ENCODE results near the gene IRF1. TPM values are rescaled to one million over a fixed set of nuclear protein-coding genes. Genes with fewer than 3 reads are reported as not detected.

Gene IRF1
- polyA plus RNA-seq, 4 donors, result 13.9 to 23.8 (median 18.9) TPM

DNA sequence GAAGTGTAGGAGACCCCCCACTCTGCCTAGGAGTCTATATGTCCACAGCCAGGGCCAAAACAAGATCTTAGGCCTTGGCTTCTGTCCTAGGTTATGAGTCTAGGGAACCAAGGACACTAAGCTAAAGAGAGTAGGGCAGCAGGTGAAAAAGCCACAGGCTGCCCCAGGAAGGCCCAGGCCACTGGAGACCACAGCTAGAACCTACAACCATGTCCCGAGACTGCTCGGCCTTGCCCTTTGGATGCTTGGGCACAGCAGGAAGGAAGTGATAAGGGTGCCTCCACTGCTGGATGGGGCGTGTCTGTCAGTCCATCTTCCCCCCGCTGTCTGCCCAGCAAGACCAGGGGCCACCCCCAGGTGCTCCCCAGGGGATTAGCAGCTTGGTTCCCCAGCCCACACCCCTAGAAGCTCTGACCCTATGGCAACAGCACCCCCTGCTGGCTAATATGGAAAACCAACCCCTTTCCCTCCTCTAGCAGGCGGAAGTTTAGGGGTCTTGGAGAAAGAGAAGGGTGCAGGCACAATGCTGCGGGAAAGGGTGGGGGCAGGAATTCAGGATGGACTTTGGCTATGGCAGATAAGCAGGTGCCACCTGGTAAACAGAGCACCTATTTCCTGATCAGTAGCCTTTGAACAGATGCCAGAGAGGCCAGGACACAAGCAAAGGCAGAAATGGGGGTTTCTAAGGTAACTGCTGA is 10.5 kb upstream of the IRF1 start:
- peak in 1 of 4 donors; percentile 30 for DNase-seq (ENCODE audit: low read depth in 4 of 4, low spot score in 2 of 4)

DNA sequence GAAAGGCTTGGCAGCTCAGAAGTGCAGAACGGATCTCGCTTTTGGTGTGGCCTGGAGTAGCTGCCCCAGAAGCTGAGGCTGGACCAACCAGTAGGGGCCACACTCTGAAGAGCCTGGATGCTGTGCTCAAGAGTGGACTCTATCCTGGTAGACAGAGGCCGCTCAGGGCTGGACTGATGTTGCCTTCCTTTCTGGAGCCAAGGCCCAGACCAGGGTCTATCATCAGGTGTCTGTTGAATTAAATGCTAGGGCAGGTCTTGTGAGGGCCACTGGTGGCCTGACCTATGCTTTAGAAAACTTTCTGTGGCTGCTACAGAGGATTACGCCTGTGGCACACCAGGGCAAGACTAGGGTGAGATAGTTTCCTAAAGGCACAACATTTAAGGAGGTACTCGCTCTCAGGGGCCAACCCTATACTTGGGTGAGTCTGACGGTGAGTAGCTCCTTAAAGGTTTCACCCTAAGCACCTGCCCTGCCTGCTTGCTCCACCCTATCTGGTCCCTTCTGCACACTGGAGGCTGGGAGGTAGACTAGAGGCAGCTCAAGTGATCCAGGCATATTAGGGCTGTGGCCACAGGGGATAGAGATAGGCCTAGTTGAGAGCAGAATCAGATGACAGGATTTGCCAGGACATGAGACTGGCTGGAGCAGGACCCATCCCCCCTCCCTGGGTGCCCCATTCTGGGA is 9.8 kb upstream of the IRF1 start:
- DNase-seq (ENCODE audit: low read depth in 4 of 4, low spot score in 2 of 4), result no peak

DNA sequence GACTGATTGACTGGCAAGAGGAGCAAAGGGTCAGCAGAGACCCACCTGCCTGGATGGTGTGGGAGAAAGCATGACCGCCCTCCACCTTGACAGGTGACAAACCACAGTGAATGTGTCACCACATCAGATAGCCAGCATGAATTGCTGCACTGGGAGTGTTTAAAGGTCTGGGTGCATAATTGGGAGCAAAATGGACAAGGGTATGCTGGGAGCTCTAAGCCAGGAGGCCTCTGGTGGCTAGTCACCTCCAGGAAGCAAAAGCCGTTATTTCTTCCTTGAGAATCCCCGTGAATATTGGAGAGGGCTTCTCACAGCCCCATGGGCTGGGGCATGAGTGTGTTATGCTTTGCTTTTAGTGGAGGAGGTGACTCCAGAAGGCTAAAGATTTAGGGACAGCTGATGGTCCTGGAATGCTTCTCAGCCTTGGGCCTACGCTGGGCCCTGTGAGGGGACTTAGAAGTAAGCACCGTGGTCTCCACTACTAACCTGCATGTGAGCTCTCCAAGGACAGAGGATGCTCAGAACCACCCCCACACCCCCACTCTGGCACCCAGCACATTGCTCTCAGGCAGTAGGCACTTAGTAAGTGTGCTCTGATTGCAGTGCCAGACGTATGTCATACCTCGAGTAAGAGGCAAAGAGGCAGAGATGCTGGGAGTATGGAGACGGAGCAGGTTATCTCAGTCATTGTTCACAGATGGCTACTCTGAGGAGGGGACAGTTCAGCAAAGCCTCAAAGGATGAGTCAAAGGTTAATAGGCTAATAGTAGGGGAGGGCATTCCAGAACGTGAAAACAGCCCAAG is 9.1 kb upstream of the IRF1 start:
- no peak for DNase-seq (ENCODE audit: low read depth in 4 of 4, low spot score in 2 of 4)

DNA sequence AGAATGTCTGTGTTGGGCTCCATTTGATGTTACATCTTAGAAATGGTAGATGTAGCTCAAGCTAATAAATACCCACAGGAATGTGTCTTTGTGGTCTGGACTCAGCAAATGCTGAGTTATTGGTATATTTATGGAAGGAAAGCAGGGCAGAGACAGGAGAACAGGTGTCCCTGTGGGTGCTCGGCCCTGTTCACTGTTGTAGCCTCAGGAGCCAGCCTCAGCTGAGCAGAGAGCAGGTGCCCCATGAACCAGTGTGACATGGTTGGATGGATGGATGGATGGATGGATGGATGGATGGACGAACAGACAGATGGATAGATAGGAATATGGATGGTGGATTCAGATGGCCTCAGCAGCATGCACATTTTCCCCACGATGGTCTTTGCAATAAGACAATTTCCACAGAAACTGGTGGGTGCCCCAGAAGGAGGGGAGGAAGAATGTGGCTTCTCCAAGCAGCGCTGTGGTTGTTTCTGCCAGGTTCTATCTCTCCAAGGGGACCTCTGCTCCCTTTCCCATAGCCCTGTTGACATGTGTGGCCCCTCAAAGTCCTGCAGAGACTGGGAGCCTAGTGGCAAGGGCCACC is 8.2 kb upstream of the IRF1 start:
- no peak for DNase-seq (ENCODE audit: low read depth in 4 of 4, low spot score in 2 of 4)

DNA sequence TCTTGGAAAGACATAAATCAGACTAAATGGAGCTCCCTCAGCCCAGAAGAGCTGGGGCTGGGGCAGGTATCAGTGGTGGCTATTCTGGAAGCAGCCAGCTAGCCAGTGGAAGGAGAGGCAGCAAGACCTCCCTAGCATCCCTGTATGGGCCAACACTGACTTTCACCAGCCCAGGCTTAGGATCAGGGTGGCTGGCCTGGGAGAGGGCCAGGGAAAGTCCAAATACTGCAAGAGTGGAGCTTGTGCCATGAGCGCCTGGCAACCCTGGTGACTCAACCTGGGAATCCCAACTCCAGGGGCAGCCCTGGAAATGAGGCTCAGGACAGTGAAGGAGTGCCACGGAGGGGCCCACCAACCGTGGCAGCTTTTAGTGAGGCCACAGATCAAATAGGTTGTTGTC is 7.6 kb upstream of the IRF1 start:
- DNase-seq (ENCODE audit: low read depth in 4 of 4, low spot score in 2 of 4), result no peak

DNA sequence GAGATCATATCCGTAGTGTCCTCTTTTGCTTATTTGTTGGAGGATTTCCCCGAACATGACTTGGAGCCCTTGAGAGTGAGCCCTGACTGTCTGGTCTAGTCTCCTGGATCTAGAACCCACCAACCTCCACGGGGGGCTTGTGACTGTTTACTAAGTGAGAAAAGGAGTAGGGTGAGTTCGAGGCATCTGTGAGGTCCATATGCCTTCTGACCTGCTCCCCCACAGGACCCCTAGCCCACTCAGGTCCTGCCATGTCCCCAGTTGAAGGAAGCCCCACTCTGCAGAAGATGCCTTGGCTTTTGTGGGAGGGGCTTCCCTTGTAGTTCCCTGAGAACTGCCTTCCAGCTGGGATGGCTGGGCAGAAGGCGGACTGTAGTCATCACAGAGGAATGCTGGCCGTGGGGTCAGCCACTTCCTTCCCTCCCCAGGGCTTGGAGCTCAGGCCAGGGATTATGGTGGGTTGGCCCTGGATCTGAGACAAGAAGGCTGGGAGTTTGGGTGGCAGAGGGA is 7.0 kb upstream of the IRF1 start:
- peak in 1 of 4 donors; percentile 22 for DNase-seq (ENCODE audit: low read depth in 4 of 4, low spot score in 2 of 4)

DNA sequence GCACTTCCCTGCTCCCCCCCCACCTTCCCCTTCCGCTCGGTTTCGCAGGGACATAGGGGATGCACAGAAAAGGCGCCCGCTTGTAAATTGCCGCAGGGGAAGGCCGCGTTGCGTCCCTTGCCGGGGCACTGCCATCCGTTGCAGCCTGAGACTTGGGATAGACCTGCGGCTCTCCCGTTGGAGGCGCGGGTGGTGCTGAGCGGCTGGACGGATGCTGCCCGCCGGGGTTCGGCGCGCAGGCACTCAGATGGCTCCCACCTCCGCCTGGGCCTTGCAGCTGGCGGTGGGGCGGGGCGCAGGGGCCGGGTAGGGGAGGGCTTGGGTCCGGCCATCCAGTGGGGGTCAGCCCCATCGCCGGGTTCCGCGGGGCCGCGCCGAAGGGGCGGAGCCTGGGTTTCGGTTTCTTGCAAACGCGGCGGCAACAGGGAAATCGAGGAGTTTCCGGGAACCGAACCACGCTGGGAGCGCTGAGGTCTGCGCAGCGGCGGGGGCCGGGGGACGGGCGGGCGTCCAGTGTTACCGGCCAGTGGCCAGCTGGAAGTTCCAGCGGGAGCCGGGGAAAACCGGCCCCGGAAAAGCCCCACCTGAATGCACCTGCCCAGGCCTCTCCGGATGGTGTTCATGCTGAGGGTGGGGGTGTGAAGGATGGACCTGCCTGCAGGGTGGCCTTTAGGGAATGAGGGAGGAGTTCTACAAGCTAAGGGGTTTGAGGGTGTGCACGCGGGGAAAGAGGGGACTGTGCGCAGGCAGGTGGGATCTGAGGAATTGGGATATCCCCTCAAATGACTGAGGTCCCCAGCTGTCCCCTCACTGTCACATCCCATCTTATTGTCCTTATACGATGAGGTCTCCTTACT is 6.3 kb upstream of the IRF1 start:
- DNase-seq (ENCODE audit: low read depth in 4 of 4, low spot score in 2 of 4), result peak in 3 of 4 donors; percentile 59 to 67 (median 59)

DNA sequence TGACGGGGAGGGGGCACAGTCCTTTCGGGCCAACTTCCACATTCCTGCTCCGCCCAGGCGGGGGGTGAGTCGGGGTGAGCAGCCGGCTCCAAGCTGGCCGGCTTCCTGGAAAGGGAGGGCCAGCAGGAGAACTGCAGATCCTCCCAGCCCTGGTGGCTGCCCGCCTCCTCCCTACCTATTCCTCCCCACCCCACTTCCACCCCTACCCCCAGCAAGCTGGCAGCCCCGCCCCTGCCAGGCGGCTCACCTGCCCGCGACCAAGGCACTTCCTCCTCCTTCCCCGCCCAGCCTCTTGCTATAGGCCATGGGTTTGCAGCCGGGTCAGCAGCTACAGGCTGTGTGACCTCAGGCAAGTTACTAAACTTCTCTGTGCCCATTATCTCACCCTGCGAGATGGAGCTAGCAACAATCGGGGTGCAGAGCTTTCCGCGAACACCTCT is 5.6 kb upstream of the IRF1 start:
- peak in 2 of 4 donors; percentile 63 to 65 for DNase-seq (ENCODE audit: low read depth in 4 of 4, low spot score in 2 of 4)

DNA sequence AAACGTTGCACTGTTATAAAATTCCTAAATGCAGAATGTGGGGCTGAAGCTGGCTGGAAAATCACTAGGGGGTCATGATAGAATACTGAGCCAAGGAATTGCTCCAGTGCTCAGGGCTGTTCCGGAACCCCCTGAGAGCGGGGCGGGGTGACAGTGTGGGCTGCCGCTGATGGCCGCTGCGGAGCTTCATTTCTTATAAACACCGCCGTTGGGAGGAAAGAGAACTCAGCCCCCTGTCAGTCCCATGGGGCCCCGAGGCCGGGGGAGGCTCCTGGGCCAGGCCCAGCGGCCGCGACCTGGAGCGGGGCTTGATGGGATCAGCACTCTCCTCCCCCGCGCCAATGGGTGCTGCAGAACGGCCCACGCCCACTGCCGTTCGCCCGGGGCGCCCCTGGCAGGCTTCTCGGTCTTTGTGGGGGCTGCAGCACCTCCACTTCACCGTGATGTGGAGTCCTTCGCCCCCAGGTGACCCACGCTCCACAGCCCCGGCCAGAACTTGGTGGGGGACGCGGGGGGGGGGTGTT is 5.2 kb upstream of the IRF1 start:
- peak in 3 of 4 donors; percentile 53 to 62 (median 59) for DNase-seq (ENCODE audit: low read depth in 4 of 4, low spot score in 2 of 4)

DNA sequence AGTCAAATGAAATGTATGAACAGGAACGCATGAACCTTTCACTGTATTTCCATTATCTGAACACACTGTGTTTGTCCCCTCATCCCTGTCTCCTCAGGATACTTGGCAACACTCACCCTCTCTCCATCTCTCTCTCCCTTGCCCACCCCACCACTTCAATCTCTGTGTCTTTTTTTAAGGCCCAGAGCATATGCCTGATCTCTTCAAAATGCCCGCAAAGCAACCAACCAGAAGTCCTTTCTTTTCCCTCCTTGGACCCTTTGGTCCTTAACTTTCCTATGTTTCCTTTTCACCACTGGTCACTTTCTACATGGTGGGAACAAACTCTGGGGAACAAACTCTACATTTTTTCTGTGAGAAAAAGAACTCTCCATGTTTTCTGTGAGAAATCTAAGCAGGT is 3.2 kb upstream of the IRF1 start:
- no peak for DNase-seq (ENCODE audit: low read depth in 4 of 4, low spot score in 2 of 4)

DNA sequence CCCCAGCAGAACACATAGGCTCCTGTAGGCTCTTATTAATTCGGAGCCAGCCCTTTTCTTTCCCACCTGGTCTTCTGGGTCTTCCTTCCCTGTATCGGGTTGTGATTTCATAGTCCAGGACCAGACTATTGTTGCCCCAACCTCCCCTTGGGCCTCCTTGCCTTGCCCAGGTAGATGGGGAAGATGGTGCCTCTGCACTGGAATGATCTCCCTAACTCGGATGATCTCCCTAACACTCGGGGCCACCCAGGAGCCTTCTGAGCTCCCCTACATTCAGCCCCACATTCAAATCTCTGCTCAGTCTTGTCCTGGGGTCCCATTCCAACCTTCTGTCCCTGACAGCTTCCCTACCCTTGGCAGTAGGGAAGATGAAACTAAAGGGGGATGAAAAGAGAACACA is 2.7 kb upstream of the IRF1 start:
- DNase-seq (ENCODE audit: low read depth in 4 of 4, low spot score in 2 of 4), result no peak

DNA sequence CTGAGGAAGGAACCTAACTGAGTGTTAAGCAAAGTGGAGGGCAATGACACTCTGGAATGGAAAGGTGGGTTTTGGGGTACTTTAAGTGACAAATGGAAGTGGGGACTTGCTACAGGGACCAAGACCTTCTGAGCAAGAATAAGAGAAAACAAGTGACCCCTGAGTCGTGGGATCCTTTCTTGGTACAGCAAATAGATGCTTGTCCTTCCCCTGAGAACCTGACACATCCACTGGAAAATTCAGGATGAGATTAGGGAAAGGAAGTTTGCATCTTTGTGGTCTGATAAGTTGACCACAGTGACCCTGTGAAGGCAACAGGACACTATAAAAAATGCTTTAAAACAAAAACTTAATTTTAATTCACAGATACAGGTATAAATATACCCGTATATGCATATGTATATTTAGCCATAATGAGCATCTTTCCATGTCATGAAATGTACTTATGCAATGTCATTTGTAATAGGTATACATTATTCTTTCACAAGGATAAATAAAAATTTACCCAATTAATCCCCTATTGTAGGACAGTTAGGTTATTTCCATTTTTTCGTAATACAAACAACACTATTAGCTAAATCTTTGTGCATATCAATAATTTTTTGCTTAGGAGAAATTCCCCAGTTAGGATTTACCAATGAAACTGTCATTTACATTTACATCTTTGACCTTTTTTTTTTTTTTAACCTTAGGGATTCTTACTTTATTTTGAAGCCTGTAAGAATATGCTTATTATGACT is 2.0 kb upstream of the IRF1 start:
- no peak for DNase-seq (ENCODE audit: low read depth in 4 of 4, low spot score in 2 of 4)

DNA sequence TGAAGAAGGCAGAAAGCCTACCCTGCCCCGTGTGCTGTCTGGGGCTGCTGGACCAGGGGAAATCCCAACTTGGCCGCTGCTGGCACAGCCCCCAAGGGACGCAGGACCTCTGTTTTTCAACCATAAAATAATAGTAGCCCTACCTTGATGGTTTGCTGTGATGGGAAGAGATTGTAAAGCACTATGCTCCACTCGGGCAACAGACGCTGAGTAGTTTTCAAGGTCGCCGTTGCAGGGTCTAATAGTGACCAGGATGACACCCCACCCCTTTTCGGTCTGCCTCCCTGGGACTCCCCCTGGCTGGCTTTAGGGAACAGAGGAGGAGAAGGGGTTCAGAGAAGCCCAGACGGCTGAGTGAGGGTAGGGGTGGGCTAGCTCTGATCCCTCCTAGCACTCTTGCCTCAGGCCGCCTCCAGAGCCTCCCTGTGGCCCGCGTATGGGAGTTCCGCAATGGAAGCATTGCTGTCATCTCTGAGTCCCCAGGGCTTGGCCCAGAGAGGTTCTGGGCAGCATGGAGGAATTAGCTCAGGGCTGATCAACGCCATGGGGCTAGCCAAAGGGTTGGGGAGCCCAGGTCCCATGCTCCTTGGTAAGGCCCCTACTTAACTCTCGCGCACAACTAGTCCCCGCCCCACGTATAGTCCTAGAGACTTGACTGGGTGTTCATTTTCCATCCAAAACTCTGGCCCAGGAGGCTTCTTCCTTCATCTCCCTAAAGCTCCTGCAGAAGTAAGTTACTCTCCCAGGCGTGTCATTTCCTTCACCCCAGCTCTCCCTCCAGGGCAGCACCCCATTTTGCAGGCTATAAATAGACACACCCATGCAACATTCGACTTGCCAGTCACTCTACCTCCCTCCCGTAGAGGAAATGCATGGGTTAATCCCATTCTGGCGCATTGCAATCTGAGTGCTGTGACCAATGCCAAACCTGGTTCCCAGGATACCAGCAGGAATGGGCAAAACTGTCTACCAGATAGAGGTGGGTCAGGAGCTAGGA is 1.1 kb upstream of the IRF1 start:
- no peak for DNase-seq (ENCODE audit: low read depth in 4 of 4, low spot score in 2 of 4)

DNA sequence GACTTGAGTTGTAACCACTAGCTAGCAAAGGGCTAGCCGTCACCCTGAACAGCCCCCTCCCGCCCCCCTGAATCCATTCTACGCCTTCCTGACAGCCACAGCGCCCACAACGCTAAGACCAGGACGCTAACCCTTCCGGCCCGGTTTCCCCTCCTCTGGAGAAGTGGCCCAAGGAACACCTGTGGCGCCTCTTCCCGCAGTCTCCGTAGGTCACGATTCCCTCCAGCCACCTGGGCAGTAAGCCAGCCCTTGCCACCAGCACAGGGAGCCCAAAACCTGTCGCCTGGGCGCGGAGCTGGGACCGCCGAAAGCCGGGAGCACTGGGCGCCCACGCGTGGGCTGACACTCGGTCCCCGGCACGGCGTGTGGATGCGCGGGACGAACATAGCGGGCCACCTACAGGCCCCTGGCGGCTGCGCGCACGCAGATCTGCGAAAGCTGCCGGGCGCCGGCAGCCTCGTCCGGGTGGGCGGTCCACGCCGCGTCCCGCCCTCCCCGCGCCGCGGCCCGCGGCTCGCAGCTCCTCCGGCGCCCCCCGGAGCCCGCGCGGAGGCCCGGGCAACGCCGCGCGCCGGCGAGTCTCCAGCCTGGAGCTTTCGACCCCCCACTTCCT is 596 bp downstream of the IRF1 start:
- no peak for DNase-seq (ENCODE audit: low read depth in 4 of 4, low spot score in 2 of 4)

DNA sequence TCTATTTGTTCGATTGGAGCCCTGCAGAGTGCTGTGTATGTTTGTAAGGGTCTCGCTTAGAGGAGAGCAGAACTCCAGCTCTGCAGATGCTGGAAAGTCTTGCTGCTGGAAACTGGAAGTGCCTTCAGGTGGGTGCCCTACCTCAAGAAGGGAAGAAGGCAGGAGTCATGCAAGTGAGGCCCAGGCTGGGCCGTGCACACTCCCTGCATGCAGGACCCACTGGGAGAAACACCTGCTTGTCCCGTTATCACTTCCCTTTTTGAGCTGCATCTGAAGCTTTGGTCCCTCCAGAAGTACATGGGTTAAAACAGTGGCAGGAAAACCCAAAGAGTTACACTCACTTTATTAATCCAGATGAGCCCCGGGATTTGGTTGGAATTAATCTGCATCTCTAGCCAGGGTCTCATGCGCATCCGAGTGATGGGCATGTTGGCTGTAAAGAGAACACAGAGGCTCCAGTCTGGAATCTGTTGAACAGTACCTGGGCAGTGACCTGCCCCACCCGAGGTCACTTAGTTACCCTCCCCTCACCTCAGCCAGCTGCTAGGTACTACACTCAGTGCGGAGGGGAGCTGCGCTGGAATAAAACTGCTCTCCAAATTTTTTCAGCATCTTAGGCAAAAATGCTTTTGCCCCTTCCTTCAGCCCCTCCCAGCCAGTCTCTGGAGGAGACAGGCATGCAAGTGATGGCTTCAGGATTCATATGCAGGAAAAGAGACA is 1.4 kb downstream of the IRF1 start:
- no peak for DNase-seq (ENCODE audit: low read depth in 4 of 4, low spot score in 2 of 4)

DNA sequence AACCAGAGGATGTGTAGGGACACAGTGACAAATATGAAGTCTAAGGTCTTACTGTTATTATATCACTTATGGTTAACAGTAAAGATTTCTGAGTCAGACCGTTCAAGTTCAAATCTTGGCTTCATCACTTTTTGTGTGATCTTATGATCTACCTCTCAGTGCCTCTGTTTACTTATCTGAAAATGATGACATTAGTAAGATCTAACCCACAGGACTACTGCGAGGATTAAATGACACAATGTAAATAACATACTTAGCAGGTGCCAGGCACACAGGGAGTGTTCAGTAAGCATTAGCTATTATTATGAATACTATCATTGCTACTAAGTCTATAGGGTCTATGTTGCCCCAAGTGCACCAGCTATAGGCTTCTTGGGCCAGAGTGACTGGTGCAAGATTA is 2.0 kb downstream of the IRF1 start:
- DNase-seq (ENCODE audit: low read depth in 4 of 4, low spot score in 2 of 4), result no peak
